ENCODE measurements around the gene NFKBIL1.
"Not testable (repeated sequence)": the region's sequence is repeated elsewhere in the genome, so short reads cannot be mapped to it uniquely, and the experiment has no call there.

Gene NFKBIL1

GRCh38 chr6:31546958-31547726 lies at the start of gene NFKBIL1:
NFKBIL1 (plus strand) TSS chr6:31547608; CDS start chr6:31547695, 87 bp downstream.
- peak; percentile 97 for DNase-seq

GRCh38 chr6:31498748-31499147 lies 48.7 kb upstream of the NFKBIL1 start:
- no peak for DNase-seq

- not testable (repeated sequence) for DNase-seq
These were observed 47.8 kb upstream of the NFKBIL1 start for GRCh38 chr6:31499648-31500047.

- no peak for DNase-seq
These were observed 44.8 kb upstream of the NFKBIL1 start for GRCh38 chr6:31502586-31502985.

- not testable (repeated sequence) for DNase-seq
These were observed 38.4 kb upstream of the NFKBIL1 start for GRCh38 chr6:31509036-31509435.

GRCh38 chr6:31510007-31510406 lies 37.4 kb upstream of the NFKBIL1 start:
- no peak for DNase-seq

GRCh38 chr6:31513456-31514165 lies 33.8 kb upstream of the NFKBIL1 start:
- DNase-seq, result no peak

GRCh38 chr6:31521835-31522234 lies 25.6 kb upstream of the NFKBIL1 start:
- DNase-seq, result no peak

- DNase-seq, result peak; percentile 79
These were observed 21.9 kb upstream of the NFKBIL1 start for GRCh38 chr6:31525553-31525931.

GRCh38 chr6:31525932-31526591 lies 21.3 kb upstream of the NFKBIL1 start:
- DNase-seq, result no peak

- DNase-seq, result no peak
These were observed 19.1 kb upstream of the NFKBIL1 start for GRCh38 chr6:31528307-31528777.

- no peak for DNase-seq
These were observed 18.5 kb upstream of the NFKBIL1 start, which contains the start of gene MCCD1 for GRCh38 chr6:31528821-31529328. MCCD1 (plus strand) TSS chr6:31528962; CDS start chr6:31529015, 53 bp downstream.

- DNase-seq, result no peak
These were observed 17.9 kb upstream of the NFKBIL1 start for GRCh38 chr6:31529329-31530150.

GRCh38 chr6:31530659-31531058 lies 16.7 kb upstream of the NFKBIL1 start:
- DNase-seq, result no peak

- DNase-seq, result no peak
These were observed 16.2 kb upstream of the NFKBIL1 start for GRCh38 chr6:31531162-31531561.

- DNase-seq, result no peak
These were observed 15.4 kb upstream of the NFKBIL1 start for GRCh38 chr6:31531771-31532643.

- DNase-seq, result no peak
These were observed 14.6 kb upstream of the NFKBIL1 start for GRCh38 chr6:31532644-31533454.

GRCh38 chr6:31533455-31533841 lies 14.0 kb upstream of the NFKBIL1 start:
- DNase-seq, result no peak

- DNase-seq, result no peak
These were observed 13.4 kb upstream of the NFKBIL1 start for GRCh38 chr6:31534011-31534410.

- DNase-seq, result no peak
These were observed 12.8 kb upstream of the NFKBIL1 start for GRCh38 chr6:31534521-31535040.
